ENCODE measurements around the gene GMDS.

DNA sequence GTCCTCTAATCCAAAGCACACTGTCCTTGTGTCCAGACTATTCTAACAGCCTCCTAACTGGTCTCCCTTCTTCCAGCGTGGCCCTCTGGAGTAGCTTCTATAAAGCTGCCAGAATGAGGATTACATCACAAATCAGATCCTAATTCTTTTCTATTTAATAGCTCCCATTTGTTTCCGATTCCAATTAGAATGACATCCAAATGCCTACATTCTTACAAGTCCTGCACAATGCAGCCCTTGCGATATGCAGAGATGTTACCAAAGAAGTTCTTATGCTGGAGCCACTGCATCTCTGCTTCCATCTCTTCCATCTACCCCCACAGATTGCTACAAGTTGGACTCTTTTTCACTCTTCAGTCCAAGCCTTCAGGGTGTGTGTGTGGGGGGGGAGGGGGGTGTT, 40.0 kb downstream of the GMDS start:
- no peak for TF ChIP-seq POLR2A (IDR thresholded peaks at IDR 0.05)
- TF ChIP-seq, protein P1, sequence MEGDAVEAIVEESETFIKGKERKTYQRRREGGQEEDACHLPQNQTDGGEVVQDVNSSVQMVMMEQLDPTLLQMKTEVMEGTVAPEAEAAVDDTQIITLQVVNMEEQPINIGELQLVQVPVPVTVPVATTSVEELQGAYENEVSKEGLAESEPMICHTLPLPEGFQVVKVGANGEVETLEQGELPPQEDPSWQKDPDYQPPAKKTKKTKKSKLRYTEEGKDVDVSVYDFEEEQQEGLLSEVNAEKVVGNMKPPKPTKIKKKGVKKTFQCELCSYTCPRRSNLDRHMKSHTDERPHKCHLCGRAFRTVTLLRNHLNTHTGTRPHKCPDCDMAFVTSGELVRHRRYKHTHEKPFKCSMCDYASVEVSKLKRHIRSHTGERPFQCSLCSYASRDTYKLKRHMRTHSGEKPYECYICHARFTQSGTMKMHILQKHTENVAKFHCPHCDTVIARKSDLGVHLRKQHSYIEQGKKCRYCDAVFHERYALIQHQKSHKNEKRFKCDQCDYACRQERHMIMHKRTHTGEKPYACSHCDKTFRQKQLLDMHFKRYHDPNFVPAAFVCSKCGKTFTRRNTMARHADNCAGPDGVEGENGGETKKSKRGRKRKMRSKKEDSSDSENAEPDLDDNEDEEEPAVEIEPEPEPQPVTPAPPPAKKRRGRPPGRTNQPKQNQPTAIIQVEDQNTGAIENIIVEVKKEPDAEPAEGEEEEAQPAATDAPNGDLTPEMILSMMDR (IDR thresholded peaks at IDR 0.05 in 4 of 5, conservative IDR thresholded peaks at IDR 0.05 in 1 of 5), result no peak

Measured in gastrocnemius medialis (tissue), 4 donors.